H1 (cell line): Measurements from ENCODE around the gene TMEM120B. TPM values are rescaled to one million over a fixed set of nuclear protein-coding genes. Genes with fewer than 3 reads are reported as not detected.

ENCODE experiments used
- CTCF ChIA-PET: fragments of 300-600 bp; sonication (Branson Sonifier 250); formaldehyde crosslinking; loops from one replicate; lab custom pipeline; 2021; ENCODE audit not compliant: partially characterized antibody; lab: Charles Lee
- POLR2A ChIA-PET: fragments of 300-600 bp; sonication (Branson Sonifier 250); formaldehyde crosslinking; loops from one replicate; lab custom pipeline; 2021; ENCODE audit warnings: inconsistent platforms; ENCODE audit not compliant: partially characterized antibody; lab: Charles Lee
- DNase-seq, 2 experiments: peaks; one replicate each; pipeline versions ENCODE4 v3.0.0 to v3.0.0-alpha.2; 2010 to 2022; ENCODE audit warnings: low spot score in 2 of 2, low read depth in 1 of 2, mixed read lengths in 1 of 2
- FAIRE-seq: peaks from 2 replicates; lab custom pipeline; 2011; peaks lifted over from hg19 to GRCh38; lab: Jason Lieb, UNC
- H2AFZ ChIP-seq: 2 replicates; pipeline ENCODE4 v1.8.1; 2012; ENCODE audit warnings: low read length, inconsistent platforms
- H2AK5ac ChIP-seq: 2 replicates; pipeline ENCODE4 v1.6.1; 2013; ENCODE audit warnings: low read depth, low read length
- H2BK120ac ChIP-seq: replicated peaks from 2 replicates; pipeline ENCODE3; 2013; ENCODE audit warnings: low read depth, low read length, inconsistent platforms
- H2BK12ac ChIP-seq: 2 replicates; pipeline ENCODE4 v1.6.1; 2013; ENCODE audit warnings: low read depth, low read length
- H2BK15ac ChIP-seq: 2 replicates; pipeline ENCODE4 v1.6.1; 2013; ENCODE audit warnings: low read length
- H2BK20ac ChIP-seq: 2 replicates; pipeline ENCODE4 v1.6.1; 2013; ENCODE audit warnings: low read length
- H2BK5ac ChIP-seq: 2 replicates; pipeline ENCODE4 v1.6.1; 2013; ENCODE audit warnings: low read depth, low read length
- H3K14ac ChIP-seq: 2 replicates; pipeline ENCODE4 v1.6.1; 2013; ENCODE audit warnings: inconsistent platforms; ENCODE audit not compliant: insufficient read length
- H3K18ac ChIP-seq: 2 replicates; pipeline ENCODE4 v1.6.1; 2013; ENCODE audit warnings: low read length; ENCODE audit errors: extremely low read depth
- H3K23ac ChIP-seq: 2 replicates; pipeline ENCODE4 v1.6.1; 2013; ENCODE audit warnings: inconsistent platforms; ENCODE audit not compliant: insufficient read length
- H3K23me2 ChIP-seq: 2 replicates; pipeline ENCODE4 v1.6.1; 2013; ENCODE audit warnings: low read depth, low read length
- H3K27ac ChIP-seq: 2 replicates; pipeline ENCODE4 v1.6.1; 2011; ENCODE audit warnings: low read depth, low read length, inconsistent platforms
- H3K27me3 ChIP-seq, 4 experiments: replicated peaks in 1 of 4; 1 replicate in 1 of 4; 2 replicates in 3 of 4; pipeline versions ENCODE4 v1.6.1 to v1.8.1; 2011 to 2013; ENCODE audit warnings: low read length in 3 of 4, mild to moderate bottlenecking in 3 of 4, inconsistent platforms in 2 of 4, mixed read lengths in 2 of 4, moderate library complexity in 1 of 4; ENCODE audit not compliant: control insufficient read depth in 3 of 4, insufficient read depth in 3 of 4; ENCODE audit errors: extremely low read depth in 1 of 4
- H3K36me3 ChIP-seq, 4 experiments: 2 replicates each; pipeline versions ENCODE4 v1.6.1 to v1.8.1; 2011 to 2013; ENCODE audit warnings: mild to moderate bottlenecking in 4 of 4, low read length in 3 of 4, moderate library complexity in 2 of 4, control low read depth in 1 of 4, inconsistent platforms in 1 of 4; ENCODE audit not compliant: insufficient read depth in 4 of 4, control insufficient read depth in 2 of 4
- H3K4ac ChIP-seq: replicated peaks from 2 replicates; pipeline ENCODE3; 2013; ENCODE audit warnings: low read length, low read depth, mixed read lengths, inconsistent platforms; ENCODE audit not compliant: insufficient read length
- H3K4me1 ChIP-seq, 4 experiments: replicated peaks in 1 of 4; 1 replicate in 1 of 4; 2 replicates in 3 of 4; pipeline versions ENCODE4 v1.6.1 to v1.8.1; 2011 to 2013; ENCODE audit warnings: low read length in 3 of 4, inconsistent platforms in 2 of 4, mixed read lengths in 1 of 4; ENCODE audit not compliant: insufficient read depth in 4 of 4, control insufficient read depth in 3 of 4
- H3K4me2 ChIP-seq, 2 experiments: 2 replicates each; pipeline versions ENCODE4 v1.6.1 to v1.8.1; 2011 to 2013; ENCODE audit warnings: low read depth in 2 of 2, low read length in 2 of 2, control low read depth in 1 of 2, inconsistent platforms in 1 of 2, mild to moderate bottlenecking in 1 of 2; ENCODE audit not compliant: insufficient read depth in 1 of 2
- H3K4me3 ChIP-seq, 4 experiments: fragments of 200-600, 300-600 bp in 1 of 4; sonication (generic), shearing (Covaris generic), sonication (Bioruptor Twin) in 1 of 4; 2 replicates each; pipeline versions ENCODE4 v1.5.1 to v1.8.1; 2011 to 2016; ENCODE audit warnings: low read length in 4 of 4, low read depth in 3 of 4, control low read depth in 2 of 4, inconsistent platforms in 2 of 4, mild to moderate bottlenecking in 2 of 4, mixed read lengths in 1 of 4, moderate library complexity in 1 of 4; ENCODE audit not compliant: insufficient read depth in 2 of 4; ENCODE audit errors: extremely low read depth in 1 of 4
- H3K56ac ChIP-seq: replicated peaks from 2 replicates; pipeline ENCODE3; 2013; ENCODE audit warnings: low read depth, mild to moderate bottlenecking, mixed read lengths, low read length, inconsistent platforms; ENCODE audit not compliant: insufficient read length
- H3K79me1 ChIP-seq: 2 replicates; pipeline ENCODE4 v1.6.1; 2013; ENCODE audit warnings: low read depth, low read length, control low read depth
- H3K79me2 ChIP-seq, 2 experiments: 2 replicates each; pipeline versions ENCODE4 v1.6.1 to v1.8.1; 2012 to 2013; ENCODE audit warnings: low read length in 2 of 2, mild to moderate bottlenecking in 2 of 2, inconsistent platforms in 1 of 2; ENCODE audit not compliant: insufficient read depth in 2 of 2, control insufficient read depth in 1 of 2
- H3K9ac ChIP-seq, 4 experiments: replicated peaks in 1 of 4; 1 replicate in 1 of 4; 2 replicates in 3 of 4; pipeline versions ENCODE4 v1.6.1 to v1.8.1; 2011 to 2013; ENCODE audit warnings: low read depth in 3 of 4, low read length in 3 of 4, control low read depth in 2 of 4, mild to moderate bottlenecking in 2 of 4, moderate library complexity in 2 of 4, inconsistent platforms in 1 of 4; ENCODE audit errors: extremely low read depth in 1 of 4
- H3K9me3 ChIP-seq, 2 experiments: 2 replicates each; pipeline versions ENCODE4 v1.6.1 to v1.8.1; 2012 to 2013; ENCODE audit warnings: mild to moderate bottlenecking in 2 of 2, moderate library complexity in 2 of 2, control low read depth in 1 of 2, inconsistent platforms in 1 of 2, low read depth in 1 of 2, low read length in 1 of 2, mixed read lengths in 1 of 2; ENCODE audit not compliant: insufficient read depth in 2 of 2
- H4K20me1 ChIP-seq, 2 experiments: replicated peaks in 1 of 2; 2 replicates each; pipeline versions ENCODE3 to v1.8.1; 2011 to 2013; ENCODE audit warnings: inconsistent platforms in 2 of 2, low read length in 2 of 2, mild to moderate bottlenecking in 1 of 2; ENCODE audit not compliant: insufficient read depth in 2 of 2, control insufficient read depth in 1 of 2
- H4K5ac ChIP-seq: 2 replicates; pipeline ENCODE4 v1.6.1; 2013; ENCODE audit warnings: low read length, low read depth, mixed read lengths, inconsistent platforms; ENCODE audit not compliant: insufficient read length
- H4K8ac ChIP-seq: 2 replicates; pipeline ENCODE4 v1.8.0; 2013; ENCODE audit warnings: mild to moderate bottlenecking, moderate library complexity, low read length, inconsistent platforms; ENCODE audit not compliant: insufficient read depth; ENCODE audit errors: extremely low read depth
- H4K91ac ChIP-seq: replicated peaks from 2 replicates; pipeline ENCODE3; 2013; ENCODE audit warnings: low read length, mixed read lengths, inconsistent platforms; ENCODE audit not compliant: insufficient read length
- ASH2L ChIP-seq: fragments of 200-600, 300-600 bp; sonication (generic); IDR thresholded peaks from one replicate; pipeline ENCODE4 v1.7.1; 2017; ENCODE audit warnings: low read length
- BRCA1 ChIP-seq: IDR thresholded peaks from 2 replicates; pipeline ENCODE4 v1.6.1; 2012; ENCODE audit warnings: low read depth, low read length, improper control_type of control experiment
- E2F6 ChIP-seq: IDR thresholded peaks from 2 replicates; pipeline ENCODE4 v1.6.1; 2012; ENCODE audit warnings: inconsistent platforms
- HDAC6 ChIP-seq: IDR thresholded peaks from one replicate; pipeline ENCODE4 v1.7.1; 2012; ENCODE audit warnings: low read depth, mild to moderate bottlenecking, inconsistent platforms, low read length, moderate library complexity
- KDM5A ChIP-seq: fragments of 200-600 bp; IDR thresholded peaks from 2 replicates; pipeline ENCODE4 v1.7.1; 2012; ENCODE audit warnings: mild to moderate bottlenecking, low read length, inconsistent platforms, mixed read lengths
- PHF8 ChIP-seq: fragments of 200-600 bp; sonication (generic); conservative IDR thresholded peaks from 2 replicates; pipeline ENCODE4 v1.7.1; 2012; ENCODE audit warnings: low read depth, mild to moderate bottlenecking, inconsistent platforms, low read length, moderate library complexity
- RBBP5 ChIP-seq: IDR thresholded peaks from 2 replicates; pipeline ENCODE4 v1.7.1; 2012; ENCODE audit warnings: low read depth, mild to moderate bottlenecking, inconsistent platforms, low read length, moderate library complexity, borderline replicate concordance
- RNF2 ChIP-seq: fragments of 200-900, 300-1000 bp; sonication (generic); IDR thresholded peaks from 2 replicates; pipeline ENCODE4 v1.7.1; 2016; ENCODE audit warnings: borderline replicate concordance, low read depth, mild to moderate bottlenecking, antibody characterized with exemption, low read length; ENCODE audit not compliant: poor library complexity, severe bottlenecking; ENCODE audit errors: missing control alignments
- SAP30 ChIP-seq: fragments of 300-600 bp; sonication (generic); IDR thresholded peaks from 2 replicates; pipeline ENCODE4 v1.7.1; 2012; ENCODE audit warnings: low read length, moderate library complexity, mild to moderate bottlenecking, inconsistent platforms; ENCODE audit not compliant: insufficient read depth, insufficient replicate concordance
- SIN3A ChIP-seq, 2 experiments: IDR thresholded peaks in 1 of 2; conservative IDR thresholded peaks in 1 of 2; 2 replicates each; pipeline ENCODE4 v1.6.1; 2011 to 2012; ENCODE audit warnings: low read length in 2 of 2, improper control_type of control experiment in 1 of 2, low read depth in 1 of 2, mild to moderate bottlenecking in 1 of 2
- SP1 ChIP-seq: IDR thresholded peaks from 2 replicates; pipeline ENCODE4 v1.6.1; 2011; ENCODE audit warnings: low read depth, low read length
- TCF12 ChIP-seq: IDR thresholded peaks from 2 replicates; pipeline ENCODE4 v1.6.1; 2011; ENCODE audit warnings: low read depth, mild to moderate bottlenecking, low read length
- ZNF274 ChIP-seq: IDR thresholded peaks from 2 replicates; pipeline ENCODE4 v1.7.0; 2012; ENCODE audit warnings: low read length, borderline replicate concordance; ENCODE audit errors: extremely low read depth
- WGBS, 2 experiments: shearing (Covaris generic) in 1 of 2; methylation state at CpG; one replicate each; pipeline versions ENCODE4 v1.1.6 to v1.1.7; 2013 to 2015; ENCODE audit warnings: low lambda C conversion rate in 2 of 2, mixed read lengths in 2 of 2, inconsistent platforms in 1 of 2, low coverage in 1 of 2, missing lambda C conversion rate in 1 of 2; ENCODE audit not compliant: insufficient replicate concordance in 2 of 2, insufficient coverage in 1 of 2, insufficient read length in 1 of 2; ENCODE audit errors: extremely low coverage in 1 of 2, missing lambda C conversion rate in 1 of 2; 5-methylcytosine and 5-hydroxymethylcytosine counted together
- polyA plus RNA-seq, 7 experiments: library from polyadenylated mRNA; depleted of rRNA in 3 of 7; stranded (reverse) in 5 of 7; unstranded in 2 of 7; fragments of >200 nt in 5 of 7; fragments of 200-250 nt in 2 of 7; gene quantifications; 1 replicate in 5 of 7; 2 replicates in 1 of 7; 4 replicates in 1 of 7; pipeline versions ENCODE4 v1.2.1 to v1.2.3, GENCODE V29; 2011 to 2013; ENCODE audit warnings: missing spikeins in 2 of 7, mixed read lengths in 2 of 7
- total RNA-seq: library from RNA; stranded (reverse); fragmentation: NEBNext Ultra II Directional; extraction: Animal tissue kit (Norgen Biotek cat#: 25700); gene quantifications from 2 replicates; pipeline ENCODE4 v1.2.1, GENCODE V29; 2021

TMEM120B gene
- total and polyA plus RNA-seq, 2 of the 8 experiments (the other 6 are each of a cell fraction or from before 2014, with no cell fraction given), result 22.0 to 29.1 TPM

- Histone ChIP-seq H3K14ac (no peak overlapping the region), H2BK12ac (no peak overlapping the region), H3K79me2 (peaks cover 0 to 46% of the 10 kb centered on the region in 2 experiments; a peak in 2 of 4 replicates), H3K27ac (no peak overlapping the region), H2BK20ac (no peak overlapping the region), H3K9ac (no peak overlapping the region), H3K36me3 (peaks cover 0 to 2% (median 0%) of the 10 kb centered on the region in 4 experiments; a peak in 1 of 8 replicates), H2AK5ac (no peak overlapping the region), H3K4ac (no peak overlapping the region), H3K27me3 (no peaks in the 10 kb centered on the region), H2AFZ (no peak overlapping the region), H2BK5ac (no peak overlapping the region), H2BK120ac (no peak overlapping the region), H3K23ac (no peak overlapping the region), H4K8ac (no peak overlapping the region), H3K23me2 (no peaks in the 10 kb centered on the region), H3K9me3 (no peaks in the 10 kb centered on the region), H3K4me2 (no peak overlapping the region), H3K4me1 (peaks cover 0 to 3% (median under 1%) of the 10 kb centered on the region in 4 experiments; a peak in 3 of 7 replicates), H3K18ac (no peak overlapping the region), H2BK15ac (no peak overlapping the region), H3K79me1 (peaks cover 22% of the 10 kb centered on the region; the same call in 1 of the 2 replicates), H4K91ac (no peak overlapping the region), H3K4me3 (no peak overlapping the region), H4K5ac (no peak overlapping the region), H4K20me1 (peaks cover 0 to 12% of the 10 kb centered on the region in 2 experiments), H3K56ac (no peak overlapping the region)
- DNase-seq, result no peak
- 86% methylated on average over 2 of the region's 2 CpGs; no CpG with 5 or more reads in 1 of the 2 experiments for WGBS, 2 experiments
- ChIA-PET CTCF (interaction anchor here (0.9 to 1.5 kb wide), 4 partner anchors 21 to 69 kb away, joined by 3 to 4 read pairs (median 4); partner anchors contain the start of gene RHOF), POLR2A (interaction anchor here (0.6 kb wide), 1 partner anchor 12 kb away, joined by 3 read pairs; no protein-coding TSS in a partner anchor)
- no peak for FAIRE-seq
- TF ChIP-seq SP1, result no peak
- no peak for TF ChIP-seq HDAC6
- no peak for TF ChIP-seq TCF12
- TF ChIP-seq RBBP5, result no peak
- no peak for TF ChIP-seq ZNF274
- TF ChIP-seq BRCA1, result no peak
- TF ChIP-seq E2F6, result no peak
- TF ChIP-seq KDM5A, result no peak
- no peak for TF ChIP-seq ASH2L
- no peak for TF ChIP-seq PHF8
- no peak for TF ChIP-seq RNF2
- TF ChIP-seq SAP30, result no peak
- no peak for TF ChIP-seq SIN3A (conservative IDR thresholded peaks at IDR 0.05 in 1 of 2, IDR thresholded peaks at IDR 0.05 in 1 of 2; ENCODE audit: low read depth in 1 of 2, low read length in 2 of 2)
Measured at GRCh38 chr12:121724925-121725324, 12.4 kb downstream of the TMEM120B start.
